DMS79 (cell line): ENCODE data around the gene CD200.
A peak's percentile ranks its signal among the peaks of the same experiment; 100 is the strongest.

Source experiments
- DNase-seq: peaks from one replicate; lab custom pipeline; 2025; lab: John Stamatoyannopoulos, UW

The CD200 gene, protein sequence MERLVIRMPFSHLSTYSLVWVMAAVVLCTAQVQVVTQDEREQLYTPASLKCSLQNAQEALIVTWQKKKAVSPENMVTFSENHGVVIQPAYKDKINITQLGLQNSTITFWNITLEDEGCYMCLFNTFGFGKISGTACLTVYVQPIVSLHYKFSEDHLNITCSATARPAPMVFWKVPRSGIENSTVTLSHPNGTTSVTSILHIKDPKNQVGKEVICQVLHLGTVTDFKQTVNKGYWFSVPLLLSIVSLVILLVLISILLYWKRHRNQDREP

GRCh38 chr3:112333002-112333380 is at the start of gene CD200:
TSS of gene CD200 (plus strand) at chr3:112333156. CDS start at chr3:112333213, 57 bp downstream.
- peak; percentile 30 for DNase-seq

GRCh38 chr3:112289011-112289410 is 43.9 kb upstream of the CD200 start:
- no peak for DNase-seq

GRCh38 chr3:112293368-112294321 is 39.3 kb upstream of the CD200 start, which contains the start of gene SLC9C1:
TSS of gene SLC9C1 (minus strand) at chr3:112294216. CDS start at chr3:112286791, 7,425 bp downstream.
- no peak for DNase-seq

GRCh38 chr3:112297714-112298113 is 35.2 kb upstream of the CD200 start:
- DNase-seq = no peak

GRCh38 chr3:112298781-112299180 is 34.2 kb upstream of the CD200 start:
- DNase-seq = no peak

DNA sequence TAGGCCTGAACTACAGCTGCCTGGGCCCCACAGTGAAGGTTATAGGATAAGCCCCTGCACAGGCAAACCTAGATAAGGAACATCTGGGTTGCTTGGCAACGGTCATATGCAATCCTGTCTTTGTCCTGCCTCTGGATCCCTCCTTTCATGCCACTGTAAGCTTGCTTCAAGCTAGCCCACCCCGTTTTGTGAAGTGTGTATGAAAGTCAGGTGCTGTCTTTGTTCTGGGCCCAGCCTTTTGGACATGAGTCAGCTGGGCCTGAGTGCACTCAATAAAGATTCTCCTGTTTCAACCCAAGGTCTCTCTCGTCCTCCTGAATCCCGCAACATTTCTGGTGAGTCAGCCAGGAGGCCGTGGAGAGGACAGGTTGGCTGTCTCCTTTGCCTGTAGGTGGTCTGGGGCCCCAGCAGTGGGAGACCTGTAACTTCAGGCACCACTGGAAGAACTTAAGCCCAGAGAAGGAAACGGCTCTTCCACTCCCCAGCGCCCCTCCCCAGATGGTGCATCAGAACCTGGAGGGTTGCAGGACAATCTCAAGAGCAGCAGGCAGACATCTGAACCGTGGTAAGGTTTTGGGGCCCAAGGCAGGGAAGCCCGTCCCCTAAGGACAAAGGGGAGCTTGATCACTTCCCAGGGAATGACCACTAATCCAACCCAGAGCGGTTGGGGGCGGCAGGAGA is 30.7 kb upstream of the CD200 start:
- DNase-seq = no peak

GRCh38 chr3:112302881-112303763 is 29.8 kb upstream of the CD200 start:
- no peak for DNase-seq

DNA sequence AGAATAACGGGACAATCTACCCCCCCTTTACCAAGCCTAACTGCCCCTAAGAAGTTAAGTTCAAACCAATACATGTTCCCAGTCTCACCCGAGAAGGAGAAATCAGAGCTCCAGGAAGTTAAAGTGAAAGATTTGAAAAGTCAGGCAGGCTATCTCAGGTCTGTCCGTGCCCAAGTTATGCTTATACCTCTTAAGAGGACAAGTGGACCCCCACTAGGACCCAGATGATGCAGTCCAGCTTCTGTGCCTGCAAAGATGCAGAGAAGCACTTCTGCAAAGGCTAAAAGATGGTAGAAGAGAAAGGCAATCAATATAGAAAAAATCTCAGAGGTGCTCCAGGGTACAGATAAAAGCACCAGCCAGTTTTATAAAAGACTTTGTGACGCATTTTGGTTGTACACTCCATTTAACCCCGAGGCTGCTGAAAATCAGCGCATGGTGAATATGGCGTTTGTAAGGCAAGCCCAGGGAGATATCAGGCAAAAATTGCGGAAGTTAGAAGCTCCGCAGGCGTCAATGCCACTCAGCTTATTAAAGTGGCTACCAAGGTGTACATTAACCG is 29.1 kb upstream of the CD200 start:
- DNase-seq = no peak

- DNase-seq = no peak
These were observed 28.3 kb upstream of the CD200 start for GRCh38 chr3:112304611-112305010.

- no peak for DNase-seq
These were observed 26.1 kb upstream of the CD200 start for GRCh38 chr3:112306825-112307224.

DNA sequence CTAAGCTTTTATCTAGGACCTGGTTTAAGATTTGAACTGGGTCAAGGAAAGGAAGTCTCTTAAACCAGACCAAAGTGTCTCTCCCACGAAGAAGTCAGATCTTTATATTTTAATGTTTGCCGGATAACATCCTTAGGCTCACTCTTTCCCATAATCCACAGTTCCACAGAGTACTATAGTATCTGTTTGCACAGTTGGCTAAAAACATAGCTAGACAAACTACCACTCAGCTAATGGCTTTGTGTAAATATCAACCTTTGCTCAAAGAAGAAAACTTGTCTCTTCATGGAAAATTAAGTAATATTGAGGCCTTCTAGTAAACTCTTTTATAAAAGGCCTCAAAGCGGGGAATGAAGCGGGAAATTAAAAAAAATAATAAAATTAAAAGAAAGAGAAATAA is 25.4 kb upstream of the CD200 start:
- DNase-seq = no peak

DNA sequence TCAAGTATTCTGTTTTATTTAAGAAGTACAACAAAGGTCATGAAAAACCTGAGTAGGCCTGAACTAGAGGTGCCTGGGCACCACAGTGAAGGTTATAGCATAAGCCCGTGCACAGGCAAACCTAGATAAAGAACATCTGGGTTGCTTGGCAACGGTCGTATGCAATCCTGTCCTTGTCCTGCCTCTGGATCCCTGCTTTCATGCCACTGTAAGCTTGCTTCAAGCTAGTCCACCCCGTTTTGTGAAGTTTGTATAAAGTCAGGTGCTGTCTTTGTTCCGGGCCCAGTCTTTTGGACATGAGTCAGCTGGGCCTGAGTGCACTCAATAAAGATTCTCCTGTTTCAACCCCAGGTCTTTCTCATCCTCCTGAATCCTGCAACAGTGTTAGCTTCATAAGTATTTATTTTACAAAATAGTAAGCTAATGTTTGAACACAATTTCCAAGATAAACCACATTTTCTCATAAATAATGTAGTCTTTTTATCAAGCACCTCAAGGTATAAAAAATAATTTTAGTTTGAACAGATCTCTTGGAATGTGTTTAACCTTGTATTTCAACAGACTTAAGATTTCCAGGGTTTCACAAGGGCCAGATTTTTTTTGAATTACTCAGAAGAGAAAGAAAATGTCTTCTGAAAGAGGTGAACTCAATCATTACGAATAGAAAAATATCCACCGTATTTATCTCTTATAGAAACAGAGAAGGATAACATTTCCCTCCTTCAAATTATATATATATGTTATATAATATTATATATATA is 24.6 kb upstream of the CD200 start:
- DNase-seq = no peak

- no peak for DNase-seq
These were observed 18.3 kb upstream of the CD200 start for GRCh38 chr3:112314649-112315048.

- no peak for DNase-seq
These were observed 17.2 kb upstream of the CD200 start for GRCh38 chr3:112315791-112316190.

DNA sequence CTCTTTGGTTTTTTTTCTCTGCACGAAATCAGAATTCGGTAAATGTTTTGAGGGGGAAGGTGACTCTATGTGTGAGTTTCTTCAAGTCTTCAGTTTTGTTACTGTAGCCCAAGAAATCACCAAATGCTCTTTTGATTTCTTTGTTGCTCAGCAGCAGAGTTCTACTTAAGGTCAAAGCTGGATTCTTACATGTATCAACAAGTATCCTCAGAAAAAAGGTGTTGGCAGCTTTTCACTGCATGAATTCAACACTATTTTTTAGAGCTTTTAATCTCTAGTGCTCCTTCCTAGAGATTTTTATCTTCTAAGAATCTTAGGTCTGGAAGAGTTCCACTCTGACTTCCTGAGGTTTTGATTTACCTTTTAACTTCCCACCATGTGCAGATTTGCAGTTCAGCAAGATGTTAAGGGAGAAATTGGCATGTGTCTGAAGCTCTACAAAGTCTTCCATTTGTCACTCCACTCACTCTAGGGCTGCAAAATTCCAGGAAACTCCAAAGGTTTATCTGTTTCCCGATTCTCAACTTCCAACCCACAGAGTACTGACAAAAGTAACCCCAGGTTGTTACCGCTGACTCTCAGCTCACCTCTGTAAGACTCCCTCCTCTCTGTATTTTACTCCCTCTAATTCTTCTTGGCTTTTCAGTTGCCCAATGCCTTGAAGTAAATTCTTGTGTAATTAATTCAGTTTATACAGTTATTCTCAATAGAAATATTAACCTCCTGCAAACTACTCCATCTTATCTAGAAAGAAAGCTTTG is 13.3 kb upstream of the CD200 start:
- DNase-seq = no peak

DNA sequence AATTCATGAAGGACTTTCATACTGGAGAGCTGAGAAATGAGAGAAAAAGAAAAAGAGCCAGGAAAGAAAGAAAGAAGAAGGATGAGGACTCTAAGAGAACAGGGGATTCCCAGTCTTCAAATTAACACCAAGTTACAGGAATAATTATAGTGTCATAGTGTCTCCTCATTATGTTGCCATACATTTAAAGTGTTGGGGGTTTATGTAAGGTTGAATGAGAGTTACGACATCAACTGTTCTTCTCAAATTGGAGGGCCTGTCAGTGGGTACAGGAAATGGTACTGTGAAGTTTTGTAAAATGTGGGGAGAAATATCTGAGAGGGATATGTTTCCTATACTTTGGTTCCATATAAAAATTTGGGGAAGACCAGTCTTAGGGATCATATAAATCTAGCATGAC is 12.3 kb upstream of the CD200 start:
- no peak for DNase-seq

DNA sequence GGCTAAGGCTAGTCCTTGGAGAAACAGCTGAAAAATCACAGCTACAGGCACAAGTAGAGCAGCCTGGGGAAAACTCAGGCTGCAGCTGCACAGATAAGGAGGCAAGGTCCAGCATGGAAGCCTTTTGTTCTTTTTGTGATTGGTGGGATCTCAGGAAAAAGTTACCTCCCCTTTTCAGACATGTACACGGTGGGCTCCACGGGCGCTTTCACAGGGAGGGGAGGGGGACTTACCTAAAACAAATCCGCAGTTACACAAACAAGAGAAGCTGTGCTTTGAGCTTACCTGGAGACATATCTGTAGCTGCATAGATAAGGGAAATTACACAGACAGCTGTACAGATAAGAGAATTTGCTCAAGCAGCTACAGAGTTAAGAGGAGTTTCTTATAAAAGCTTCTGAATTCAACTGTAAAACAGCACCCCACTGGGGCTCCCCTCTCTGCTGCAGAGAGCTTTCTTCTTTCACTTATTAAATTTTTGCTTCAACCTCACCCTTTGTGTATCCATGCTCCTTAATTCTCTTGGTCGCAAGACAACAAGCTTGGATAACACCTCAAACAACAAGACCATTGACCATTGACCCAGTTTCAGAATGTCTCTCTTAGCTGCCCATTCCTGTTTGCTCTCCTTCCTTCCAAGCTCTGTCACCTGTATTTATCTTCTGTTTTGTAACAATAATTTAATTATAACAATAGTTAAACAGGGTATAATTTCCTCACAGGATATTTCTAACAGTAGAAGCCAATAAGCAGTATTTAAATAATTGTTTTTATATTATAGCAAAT is 10.9 kb upstream of the CD200 start:
- DNase-seq = no peak

DNA sequence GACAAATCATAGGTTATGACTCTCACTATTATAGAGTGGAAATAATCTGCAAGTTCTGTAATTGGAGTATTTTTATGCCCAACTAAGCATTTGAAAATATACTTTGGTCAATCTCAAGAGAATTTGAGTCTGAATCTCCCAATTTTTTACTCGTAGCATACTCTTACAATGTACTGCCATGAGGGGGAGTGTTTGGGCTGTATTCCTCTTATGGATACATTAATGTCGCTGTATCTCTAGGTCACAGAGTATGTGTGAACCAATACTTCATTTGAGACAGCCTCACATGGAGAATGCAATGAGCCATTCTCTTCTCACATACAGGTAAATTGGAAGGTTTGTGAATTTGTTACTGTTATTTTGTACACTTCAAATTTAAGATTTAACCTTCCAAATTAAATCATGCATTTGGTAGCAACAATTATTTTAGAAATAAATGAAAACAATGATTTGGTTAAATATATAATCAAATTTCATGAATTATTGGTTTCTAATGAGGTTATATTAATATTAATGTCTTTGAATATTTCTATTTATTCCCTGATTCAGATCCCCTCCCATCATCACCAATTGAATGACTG is 5.5 kb upstream of the CD200 start:
- DNase-seq = no peak

GRCh38 chr3:112331851-112332250 is 1.1 kb upstream of the CD200 start:
- DNase-seq = no peak
